C4-2B (cell line): ENCODE results near the gene TPRN.

Experiments used
- H3K27ac ChIP-seq: fragments of 450-650 bp; 2 replicates; pipeline ENCODE4 v1.5.1; 2017
- CTCF ChIP-seq: fragments of 450-650 bp; conservative IDR thresholded peaks from 2 replicates; pipeline ENCODE4 v1.5.1; 2017; ENCODE audit warnings: mild to moderate bottlenecking
- ZFX ChIP-seq: fragments of 450-650 bp; IDR thresholded peaks from 2 replicates; pipeline ENCODE4 v1.6.1; 2017

The TPRN gene

GRCh38 chr9:137181680-137182079, 18.9 kb downstream of the TPRN start:
- TF ChIP-seq ZFX (no peak), CTCF (no peak)
- no peak overlapping the region for H3K27ac ChIP-seq

GRCh38 chr9:137180491-137180890, 20.1 kb downstream of the TPRN start:
- no peak for TF ChIP-seq CTCF
- no peak for TF ChIP-seq ZFX
- no peak overlapping the region for H3K27ac ChIP-seq

GRCh38 chr9:137179761-137180160, 20.8 kb downstream of the TPRN start:
- H3K27ac ChIP-seq = no peak overlapping the region
- no peak for TF ChIP-seq CTCF
- TF ChIP-seq ZFX = no peak

- TF ChIP-seq ZFX (no peak), CTCF (no peak)
- H3K27ac ChIP-seq = no peak overlapping the region; the same call in 1 of the 2 replicates
Observed at GRCh38 chr9:137178939-137179630, 21.5 kb downstream of the TPRN start.

GRCh38 chr9:137178201-137178938, 22.2 kb downstream of the TPRN start:
- TF ChIP-seq ZFX (no peak), CTCF (no peak)
- H3K27ac ChIP-seq = peak overlapping the region; percentile 5; the same call in 1 of the 2 replicates

GRCh38 chr9:137176302-137177182, 24.0 kb downstream of the TPRN start:
- H3K27ac ChIP-seq = peak overlapping the region; percentile 100
- TF ChIP-seq CTCF (peak; percentile 92), ZFX (no peak)
